Neuronal stem cell (in vitro differentiated cells): ENCODE results near the gene CD1D.

Experiments
- DNase-seq: peaks from one replicate; pipeline ENCODE4 v3.0.0-alpha.2; 2013; ENCODE audit warnings: low spot score
- H2AFZ ChIP-seq: one replicate; pipeline ENCODE4 v1.6.1; 2013; ENCODE audit warnings: mild to moderate bottlenecking, low read length, inconsistent platforms
- H2AK5ac ChIP-seq: 2 replicates; pipeline ENCODE4 v1.6.1; 2013; ENCODE audit warnings: low read depth, mild to moderate bottlenecking, inconsistent platforms, low read length, moderate library complexity, mixed read lengths
- H2BK120ac ChIP-seq: 2 replicates; pipeline ENCODE4 v1.6.1; 2013; ENCODE audit warnings: low read depth, mild to moderate bottlenecking, inconsistent platforms, low read length, moderate library complexity, mixed read lengths
- H2BK12ac ChIP-seq: one replicate; pipeline ENCODE4 v1.6.1; 2013; ENCODE audit warnings: low read length, inconsistent platforms
- H2BK15ac ChIP-seq: 2 replicates; pipeline ENCODE4 v1.6.1; 2013; ENCODE audit warnings: mild to moderate bottlenecking, low read length, inconsistent platforms, mixed read lengths
- H2BK5ac ChIP-seq: one replicate; pipeline ENCODE4 v1.6.1; 2013; ENCODE audit warnings: inconsistent platforms, mild to moderate bottlenecking, low read length, moderate library complexity
- H3K14ac ChIP-seq: one replicate; pipeline ENCODE4 v1.6.1; 2013; ENCODE audit warnings: low read length, inconsistent platforms
- H3K18ac ChIP-seq: 2 replicates; pipeline ENCODE4 v1.6.1; 2013; ENCODE audit warnings: low read length, inconsistent platforms
- H3K23ac ChIP-seq: 2 replicates; pipeline ENCODE4 v1.6.1; 2013; ENCODE audit warnings: low read depth, mild to moderate bottlenecking, mixed read lengths, low read length, inconsistent platforms; ENCODE audit not compliant: poor library complexity
- H3K27ac ChIP-seq: replicated peaks from 3 replicates; pipeline ENCODE4 v1.5.1; 2013; ENCODE audit warnings: low read length, inconsistent platforms
- H3K27me3 ChIP-seq, 3 experiments: 2 replicates each; pipeline ENCODE4 v1.6.1; 2013; ENCODE audit warnings: low read length in 3 of 3, mild to moderate bottlenecking in 2 of 3, inconsistent platforms in 1 of 3, low read depth in 1 of 3, mixed read lengths in 1 of 3, moderate library complexity in 1 of 3; ENCODE audit not compliant: control insufficient read depth in 3 of 3, insufficient read depth in 3 of 3
- H3K36me3 ChIP-seq, 2 donors: replicated peaks in 1 of 2; 2 replicates each; pipeline ENCODE4 v1.6.1; 2013; ENCODE audit warnings: low read length in 2 of 2; ENCODE audit not compliant: control insufficient read depth in 2 of 2, insufficient read depth in 2 of 2
- H3K4ac ChIP-seq: 2 replicates; pipeline ENCODE4 v1.6.1; 2013; ENCODE audit warnings: inconsistent platforms, mild to moderate bottlenecking, low read length, moderate library complexity
- H3K4me1 ChIP-seq, 2 donors: 1 replicate in 1 of 2; 2 replicates in 1 of 2; pipeline ENCODE4 v1.6.1; 2013; ENCODE audit warnings: low read length in 2 of 2, low read depth in 1 of 2; ENCODE audit not compliant: control insufficient read depth in 2 of 2, insufficient read depth in 1 of 2
- H3K4me2 ChIP-seq: one replicate; pipeline ENCODE4 v1.6.1; 2013; ENCODE audit warnings: mild to moderate bottlenecking, low read length, inconsistent platforms; ENCODE audit not compliant: insufficient read depth, poor library complexity, severe bottlenecking
- H3K4me3 ChIP-seq, 2 donors: 2 replicates each; pipeline ENCODE4 v1.5.1; 2013; ENCODE audit warnings: low read length in 2 of 2, mild to moderate bottlenecking in 2 of 2, inconsistent platforms in 1 of 2, moderate library complexity in 1 of 2
- H3K79me1 ChIP-seq: one replicate; pipeline ENCODE4 v1.6.1; 2013; ENCODE audit warnings: low read depth, mild to moderate bottlenecking, inconsistent platforms, low read length, moderate library complexity
- H3K9ac ChIP-seq: one replicate; pipeline ENCODE4 v1.6.1; 2013; ENCODE audit warnings: mild to moderate bottlenecking, low read depth, low read length, inconsistent platforms; ENCODE audit not compliant: poor library complexity
- H3K9me3 ChIP-seq, 2 donors: replicated peaks in 1 of 2; 2 replicates each; pipeline versions ENCODE3 to v1.6.1; 2013; ENCODE audit warnings: low read length in 2 of 2, mild to moderate bottlenecking in 2 of 2, inconsistent platforms in 1 of 2, low read depth in 1 of 2, mixed read lengths in 1 of 2, moderate library complexity in 1 of 2; ENCODE audit not compliant: control insufficient read depth in 2 of 2, insufficient read depth in 1 of 2
- H4K8ac ChIP-seq: one replicate; pipeline ENCODE4 v1.6.1; 2013; ENCODE audit warnings: low read depth, mild to moderate bottlenecking, inconsistent platforms, low read length, moderate library complexity
- H4K91ac ChIP-seq: one replicate; pipeline ENCODE4 v1.6.1; 2013; ENCODE audit warnings: low read length, low read depth, mild to moderate bottlenecking, inconsistent platforms; ENCODE audit not compliant: poor library complexity
- WGBS, 2 donors: extraction: QIAGEN DNeasy Blood & Tissue Kit; methylation state at CpG; one replicate each; pipeline ENCODE4 v1.1.7; 2013; ENCODE audit warnings: missing lambda C conversion rate in 2 of 2, mixed read lengths in 1 of 2; ENCODE audit not compliant: insufficient read length in 2 of 2, insufficient replicate concordance in 1 of 2; ENCODE audit errors: extremely low coverage in 2 of 2; 5-methylcytosine and 5-hydroxymethylcytosine counted together

CD1D gene

GRCh38 chr1:158179301-158180041 lies 1.2 kb upstream of the CD1D start:
- Histone ChIP-seq H3K27ac (no peak overlapping the region), H3K27me3 (peaks cover 7 to 82% (median 60%) of the 10 kb centered on the region in 3 experiments), H2BK12ac (no peak overlapping the region), H3K4me1 (peaks cover 0 to 2% of the 10 kb centered on the region in 2 donors), H4K91ac (no peak overlapping the region), H3K4me2 (no peak overlapping the region), H3K9ac (no peak overlapping the region), H4K8ac (no peak overlapping the region), H2AK5ac (no peak overlapping the region), H2AFZ (no peak overlapping the region), H3K4me3 (no peak overlapping the region), H3K9me3 (no peaks in the 10 kb centered on the region), H3K4ac (no peak overlapping the region), H2BK15ac (no peak overlapping the region), H3K79me1 (peaks cover 1% of the 10 kb centered on the region), H2BK120ac (no peak overlapping the region), H3K18ac (no peak overlapping the region), H3K23ac (no peak overlapping the region), H3K36me3 (no peaks in the 10 kb centered on the region), H3K14ac (no peak overlapping the region), H2BK5ac (no peak overlapping the region)
- WGBS, 2 donors: 100% methylated on average over 1 of the region's 4 CpGs; no CpG with 5 or more reads in 1 of the 2 donors
- DNase-seq: no peak

- no peak overlapping the region for H3K27ac ChIP-seq
- peaks cover 7 to 76% (median 60%) of the 10 kb centered on the region in 3 experiments for H3K27me3 ChIP-seq
- no peak overlapping the region for H4K91ac ChIP-seq
- no peak for DNase-seq
- H3K9ac ChIP-seq: no peak overlapping the region
- H2BK12ac ChIP-seq: no peak overlapping the region
- no peak overlapping the region for H2BK15ac ChIP-seq
- peak overlapping the region; percentile 83 for H2AFZ ChIP-seq
- H2BK120ac ChIP-seq: no peak overlapping the region
- no peak overlapping the region for H3K23ac ChIP-seq
- no peak overlapping the region for H3K4ac ChIP-seq
- no peaks in the 10 kb centered on the region for H3K9me3 ChIP-seq
- no CpG with 5 or more reads among the region's 13 CpGs for WGBS, 2 donors
- peaks cover 1% of the 10 kb centered on the region for H3K79me1 ChIP-seq
- H3K36me3 ChIP-seq: no peaks in the 10 kb centered on the region
- no peak overlapping the region for H3K14ac ChIP-seq
- no peak overlapping the region for H2AK5ac ChIP-seq
- no peak overlapping the region for H4K8ac ChIP-seq
- peak overlapping the region; percentile 0 for H3K18ac ChIP-seq
- no peak overlapping the region for H2BK5ac ChIP-seq
- peaks cover 0 to 2% of the 10 kb centered on the region in 2 donors for H3K4me1 ChIP-seq
- peak overlapping the region; percentile 87 for H3K4me2 ChIP-seq
- H3K4me3 ChIP-seq: peak overlapping the region in 1 of 2 donors; percentile 82
These were observed 855 bp downstream of the CD1D start for GRCh38 chr1:158181577-158181922.

GRCh38 chr1:158185770-158186169 lies 5.1 kb downstream of the CD1D start:
- Histone ChIP-seq H3K9ac (no peak overlapping the region), H3K14ac (no peak overlapping the region), H3K4me1 (peaks cover 0 to 5% of the 10 kb centered on the region in 2 donors), H3K9me3 (no peaks in the 10 kb centered on the region), H2BK15ac (no peak overlapping the region), H3K79me1 (peaks cover 1% of the 10 kb centered on the region), H4K8ac (no peak overlapping the region), H2BK120ac (no peak overlapping the region), H3K18ac (no peak overlapping the region), H3K36me3 (no peaks in the 10 kb centered on the region), H2BK12ac (no peak overlapping the region), H4K91ac (no peak overlapping the region), H2BK5ac (no peak overlapping the region), H3K27ac (no peak overlapping the region), H2AFZ (no peak overlapping the region), H3K23ac (no peak overlapping the region), H3K27me3 (peaks cover 5 to 38% (median 32%) of the 10 kb centered on the region in 3 experiments), H3K4ac (no peak overlapping the region), H3K4me3 (no peak overlapping the region), H2AK5ac (no peak overlapping the region), H3K4me2 (no peak overlapping the region)
- no peak for DNase-seq
- no CpG with 5 or more reads among the region's 3 CpGs for WGBS, 2 donors

- no peaks in the 10 kb centered on the region for H3K9me3 ChIP-seq
- no peak overlapping the region for H2BK12ac ChIP-seq
- H4K8ac ChIP-seq: no peak overlapping the region
- H3K9ac ChIP-seq: no peak overlapping the region
- no peak overlapping the region for H3K4me3 ChIP-seq
- H3K4me2 ChIP-seq: no peak overlapping the region
- no peak overlapping the region for H3K4ac ChIP-seq
- peaks cover 1% of the 10 kb centered on the region for H3K79me1 ChIP-seq
- H2BK5ac ChIP-seq: no peak overlapping the region
- WGBS, 2 donors: no CpG with 5 or more reads among the region's 3 CpGs
- peaks cover under 1 to 35% (median 28%) of the 10 kb centered on the region in 3 experiments for H3K27me3 ChIP-seq
- no peak overlapping the region for H2BK15ac ChIP-seq
- no peak overlapping the region for H2BK120ac ChIP-seq
- DNase-seq: no peak
- H2AFZ ChIP-seq: no peak overlapping the region
- H3K27ac ChIP-seq: no peak overlapping the region
- no peaks in the 10 kb centered on the region for H3K36me3 ChIP-seq
- no peak overlapping the region for H3K18ac ChIP-seq
- H3K23ac ChIP-seq: no peak overlapping the region
- no peak overlapping the region for H4K91ac ChIP-seq
- peaks cover 0 to 5% of the 10 kb centered on the region in 2 donors for H3K4me1 ChIP-seq
- no peak overlapping the region for H2AK5ac ChIP-seq
- no peak overlapping the region for H3K14ac ChIP-seq
These were observed 5.5 kb downstream of the CD1D start for GRCh38 chr1:158186180-158186579.
